ENCODE data around the gene STX16.

STX16 gene

GRCh38 chr20:58682656-58683531 lies 31.8 kb downstream of the STX16 start:
- DNase-seq: no peak

- no peak for DNase-seq
Measured at GRCh38 chr20:58684291-58684690, 33.2 kb downstream of the STX16 start.

- no peak for DNase-seq
Measured at GRCh38 chr20:58685988-58686387, 34.9 kb downstream of the STX16 start.

GRCh38 chr20:58688414-58688813 lies 37.3 kb downstream of the STX16 start:
- DNase-seq: no peak

- no peak for DNase-seq
Measured at GRCh38 chr20:58688840-58689239, 37.8 kb downstream of the STX16 start.

- no peak for DNase-seq
Measured at GRCh38 chr20:58690396-58691135, 39.5 kb downstream of the STX16 start.

GRCh38 chr20:58691773-58692578 lies 40.9 kb downstream of the STX16 start:
- no peak for DNase-seq

GRCh38 chr20:58692579-58693225 lies 41.6 kb downstream of the STX16 start, which contains the start of gene NPEPL1:
TSS of gene NPEPL1 (plus strand) at chr20:58692800. CDS start at chr20:58692901, 101 bp downstream.
- DNase-seq: peak; percentile 78

- peak; percentile 12 for DNase-seq
Measured at GRCh38 chr20:58693226-58694006, 42.3 kb downstream of the STX16 start.

- no peak for DNase-seq
Measured at GRCh38 chr20:58694241-58695083, 43.4 kb downstream of the STX16 start.

GRCh38 chr20:58695084-58695722 lies 44.1 kb downstream of the STX16 start:
- no peak for DNase-seq

GRCh38 chr20:58695895-58696375 lies 44.9 kb downstream of the STX16 start:
- no peak for DNase-seq

GRCh38 chr20:58696411-58696961 lies 45.4 kb downstream of the STX16 start:
- no peak for DNase-seq

GRCh38 chr20:58697201-58697866 lies 46.3 kb downstream of the STX16 start:
- no peak for DNase-seq

- no peak for DNase-seq
Measured at GRCh38 chr20:58697867-58698703, 47.0 kb downstream of the STX16 start.

- DNase-seq: no peak
Measured at GRCh38 chr20:58698741-58699622, 47.9 kb downstream of the STX16 start.

- DNase-seq: no peak
Measured at GRCh38 chr20:58699623-58700107, 48.6 kb downstream of the STX16 start.

Measured in activated CD4-positive, alpha-beta T cell treated with anti-CD3 and anti-CD28 coated beads, Interleukin-10, Interleukin-2, amounts not matched to agents 100 ng/mL and 50 ng/mL, durations not matched to agents 16 hours and 8 hours (primary cell).